Cardiac septum (tissue), 1 donor: ENCODE measurements around the gene ARMC2. TPM values are rescaled to one million over a fixed set of nuclear protein-coding genes. Genes with fewer than 3 reads are reported as not detected.

Experiments
- DNase-seq: peaks from one replicate; pipeline ENCODE4 v3.0.0-alpha.2; 2020; ENCODE audit warnings: low spot score
- intact Hi-C: fragments of 100-400 bp; cut with DNase I; formaldehyde crosslinking; loops from one replicate; pipeline ENCODE4 v1.14.0; 2022
- total RNA-seq: library from RNA; stranded (reverse); fragmentation: NEBNext Ultra II Directional; extraction: Animal tissue kit (Norgen Biotek cat#: 25700); gene quantifications from one replicate; pipeline ENCODE4 v1.2.1, GENCODE V29; 2021
- donor health status: DM: no; HTN: no; CAD: no.

The ARMC2 gene
- total RNA-seq, 1 donor from 2014 or later = 11.0 TPM

- no peak for DNase-seq
- intact Hi-C loops = no loop called here
Observed at GRCh38 chr6:108999428-108999827, 151.2 kb downstream of the ARMC2 start.

GRCh38 chr6:109000289-109000688 is 152.1 kb downstream of the ARMC2 start:
- intact Hi-C loops = no loop called here

GRCh38 chr6:109001291-109001894 is 153.2 kb downstream of the ARMC2 start:
- no peak for DNase-seq
- intact Hi-C loops = no loop called here

More at GRCh38 chr6:109000289-109000688, 152.1 kb downstream of the ARMC2 start:
- no peak for DNase-seq

DNA sequence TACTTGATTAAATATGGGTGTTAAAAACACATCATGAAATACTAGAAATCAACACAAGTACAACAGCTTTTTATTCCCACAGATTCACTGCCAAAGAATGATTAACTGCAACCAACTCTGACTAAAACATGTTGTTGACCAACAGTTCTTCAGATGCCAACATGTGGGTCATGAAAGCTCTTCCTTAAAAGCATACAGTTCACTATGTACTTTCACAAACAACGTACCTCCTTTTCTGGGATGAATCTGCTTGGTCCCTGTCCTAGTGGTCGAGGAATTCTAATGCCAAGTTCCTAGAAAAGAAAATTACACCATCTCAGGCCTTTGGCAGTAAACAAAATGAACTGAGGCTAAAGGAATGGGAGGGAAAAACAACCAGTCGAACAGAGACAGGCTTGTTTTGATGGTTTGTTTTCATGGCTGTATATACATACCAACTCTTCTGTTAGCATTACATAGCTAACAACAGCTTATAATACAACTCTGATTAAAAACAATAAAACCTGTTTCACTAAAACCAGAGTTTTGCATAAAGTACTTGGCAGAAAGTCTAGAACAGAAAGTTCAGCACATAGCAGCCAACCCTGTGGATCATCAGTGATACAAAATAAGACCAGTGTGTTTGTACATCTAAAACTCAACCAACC is 154.0 kb downstream of the ARMC2 start:
- intact Hi-C loops = no loop called here
- DNase-seq = no peak

DNA sequence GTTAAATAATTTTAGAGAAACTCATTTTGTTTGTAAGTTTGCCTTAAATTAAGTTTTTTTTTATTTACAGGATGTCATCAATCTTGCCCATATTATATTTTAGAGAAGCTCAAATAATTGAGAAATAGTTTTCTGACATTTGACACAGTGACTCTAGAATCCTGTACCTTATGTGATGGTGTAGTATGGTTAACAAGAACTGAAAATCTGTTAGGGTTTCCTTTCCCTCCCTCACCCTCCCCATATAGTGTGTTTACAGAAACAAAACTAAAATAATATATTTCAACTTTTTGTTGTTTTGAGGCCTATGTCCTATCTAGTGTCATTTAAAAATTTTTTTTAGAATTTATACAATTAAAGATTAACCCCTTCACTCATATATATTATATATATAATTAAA is 154.7 kb downstream of the ARMC2 start:
- DNase-seq = no peak
- intact Hi-C loops = no loop called here

GRCh38 chr6:109006818-109007217 is 158.6 kb downstream of the ARMC2 start:
- DNase-seq = no peak
- intact Hi-C loops = loop anchor here (5.0 kb wide), 2 partner anchors 35 to 450 kb away; no protein-coding TSS in a partner anchor

GRCh38 chr6:109007521-109007920 is 159.3 kb downstream of the ARMC2 start:
- intact Hi-C loops = loop anchor here (5.0 kb wide), 2 partner anchors 35 to 450 kb away; no protein-coding TSS in a partner anchor
- no peak for DNase-seq

GRCh38 chr6:109008054-109008453 is 159.8 kb downstream of the ARMC2 start:
- intact Hi-C loops = loop anchor here (2.0 to 5.0 kb wide), 3 partner anchors 36 to 451 kb away; no protein-coding TSS in a partner anchor
- DNase-seq = no peak

DNA sequence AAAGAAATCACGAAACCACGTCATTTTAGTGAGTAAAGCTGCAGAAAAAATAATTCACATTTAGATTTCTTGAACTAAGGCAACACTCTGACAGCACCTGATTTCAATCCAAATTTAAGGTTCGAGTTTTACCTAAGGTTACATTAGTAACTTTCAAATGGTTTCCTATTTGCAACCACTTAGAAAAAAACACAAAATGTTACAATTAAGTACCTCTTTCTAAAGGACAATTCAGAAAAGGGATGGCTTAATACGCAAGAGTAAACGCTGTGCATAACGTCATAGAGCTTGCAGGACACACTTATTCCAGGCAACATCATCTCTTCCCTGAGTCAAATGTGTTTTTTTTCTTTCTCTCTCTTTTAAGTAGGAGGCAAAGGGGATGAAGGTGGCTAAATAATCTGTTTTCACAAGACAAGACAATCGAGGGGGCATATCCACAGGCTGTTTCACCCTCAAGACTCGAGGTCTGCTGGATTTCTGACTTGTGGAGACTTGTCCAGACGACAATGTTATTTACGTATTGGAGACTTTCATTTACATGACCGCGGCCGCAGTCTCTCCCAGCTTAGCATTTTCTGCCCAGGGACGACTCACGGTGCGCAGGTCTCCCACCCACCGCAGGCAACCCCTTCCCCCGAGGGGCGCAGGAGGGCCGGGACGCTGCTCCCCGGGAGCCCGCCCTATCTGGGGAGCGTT is 160.5 kb downstream of the ARMC2 start:
- DNase-seq = no peak
- intact Hi-C loops = loop anchor here (2.0 to 5.0 kb wide), 3 partner anchors 36 to 451 kb away; no protein-coding TSS in a partner anchor

- peak; percentile 98 for DNase-seq
- intact Hi-C loops = loop anchor here (2.0 to 5.0 kb wide), 3 partner anchors 37 to 452 kb away; no protein-coding TSS in a partner anchor
Observed at GRCh38 chr6:109009236-109009961, 161.2 kb downstream of the ARMC2 start.

GRCh38 chr6:109009962-109010704 is 161.9 kb downstream of the ARMC2 start:
- intact Hi-C loops = loop anchor here (2.0 to 5.0 kb wide), 3 partner anchors 38 to 453 kb away; no protein-coding TSS in a partner anchor

GRCh38 chr6:109010705-109011102 is 162.5 kb downstream of the ARMC2 start:
- intact Hi-C loops = no loop called here
- no peak for DNase-seq

More at GRCh38 chr6:109009962-109010704, 161.9 kb downstream of the ARMC2 start:
- no peak for DNase-seq

GRCh38 chr6:109013656-109014305 is 165.6 kb downstream of the ARMC2 start:
- intact Hi-C loops = no loop called here
- no peak for DNase-seq

GRCh38 chr6:109014606-109015005 is 166.4 kb downstream of the ARMC2 start:
- intact Hi-C loops = no loop called here
- DNase-seq = no peak

- intact Hi-C loops = no loop called here
- no peak for DNase-seq
Observed at GRCh38 chr6:109015176-109015575, 167.0 kb downstream of the ARMC2 start.

DNA sequence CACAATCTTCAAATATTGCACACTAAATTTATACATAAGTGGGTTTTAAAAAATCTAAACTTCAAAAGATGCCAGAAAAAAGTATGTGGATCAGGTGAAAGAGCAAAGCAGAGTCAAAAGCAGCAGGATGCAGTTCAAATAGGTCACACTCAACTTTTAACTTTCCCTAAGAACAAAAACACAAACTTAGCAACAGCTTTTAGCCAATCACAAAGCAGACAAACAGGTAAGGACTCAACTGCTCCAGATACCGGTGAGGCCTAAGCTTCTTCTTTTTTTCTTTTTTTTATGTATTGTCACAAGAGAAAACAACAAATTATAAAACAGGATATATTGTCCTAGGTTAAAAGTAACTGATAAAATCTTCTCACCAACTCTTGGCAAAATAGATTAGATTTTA is 171.7 kb downstream of the ARMC2 start:
- no peak for DNase-seq
- intact Hi-C loops = no loop called here

GRCh38 chr6:109021870-109022269 is 173.6 kb downstream of the ARMC2 start:
- intact Hi-C loops = no loop called here
- no peak for DNase-seq

- no peak for DNase-seq
- intact Hi-C loops = no loop called here
Observed at GRCh38 chr6:109023356-109023925, 175.2 kb downstream of the ARMC2 start.
